Neural cell (in vitro differentiated cells): ENCODE data around the gene INTS11. TPM values are rescaled to one million over a fixed set of nuclear protein-coding genes. Genes with fewer than 3 reads are reported as not detected.
A peak's percentile ranks its signal among the peaks of the same experiment; 100 is the strongest.

Source experiments
- H2AFZ ChIP-seq: fragments of 200-600, 300-800 bp; sonication (generic), shearing (Covaris generic); 2 replicates; pipeline ENCODE4 v1.6.0; 2014; ENCODE audit warnings: low read depth, mild to moderate bottlenecking, antibody characterized with exemption, low read length, moderate library complexity
- H3F3A ChIP-seq: fragments of 200-600 bp; shearing (Covaris generic); 2 replicates; pipeline ENCODE4 v1.6.1; 2016; ENCODE audit warnings: mild to moderate bottlenecking, moderate library complexity, mixed read lengths, antibody characterized with exemption, low read length; ENCODE audit not compliant: insufficient read depth, poor library complexity, severe bottlenecking
- H3K27ac ChIP-seq: fragments of 200-600, 300-800 bp; sonication (generic), shearing (Covaris generic); 2 replicates; pipeline ENCODE4 v1.5.1; 2014; ENCODE audit warnings: mild to moderate bottlenecking, low read length, moderate library complexity
- H3K27me3 ChIP-seq: fragments of 300-800, 200-600 bp; sonication (generic), shearing (Covaris generic); 2 replicates; pipeline ENCODE4 v1.6.0; 2014; ENCODE audit warnings: mild to moderate bottlenecking, low read depth, low read length, moderate library complexity; ENCODE audit not compliant: insufficient read depth
- H3K36me3 ChIP-seq: fragments of 300-800, 200-600 bp; sonication (generic), shearing (Covaris generic); 2 replicates; pipeline ENCODE4 v1.5.1; 2014; ENCODE audit warnings: mild to moderate bottlenecking, antibody characterized with exemption, low read length, moderate library complexity; ENCODE audit not compliant: insufficient read depth
- H3K4me2 ChIP-seq: fragments of 300-800, 200-600 bp; sonication (generic), shearing (Covaris generic); 2 replicates; pipeline ENCODE4 v1.6.0; 2014; ENCODE audit warnings: mild to moderate bottlenecking, low read length
- H3K4me3 ChIP-seq: fragments of 300-800, 200-600 bp; sonication (generic), shearing (Covaris generic); 2 replicates; pipeline ENCODE4 v1.5.1; 2014; ENCODE audit warnings: mild to moderate bottlenecking, low read length, moderate library complexity
- H3K79me2 ChIP-seq: fragments of 200-600 bp; shearing (Covaris generic); replicated peaks from 2 replicates; pipeline ENCODE4 v1.6.0; 2014; ENCODE audit warnings: mild to moderate bottlenecking, low read length, moderate library complexity; ENCODE audit not compliant: insufficient read depth
- H3K9ac ChIP-seq: fragments of 300-800, 200-600 bp; sonication (generic), shearing (Covaris generic); 2 replicates; pipeline ENCODE4 v1.6.1; 2016; ENCODE audit warnings: mild to moderate bottlenecking, low read length, mixed read lengths
- H3K9me2 ChIP-seq: fragments of 200-600 bp; shearing (Covaris generic); 2 replicates; pipeline ENCODE4 v1.6.1; 2016; ENCODE audit warnings: mild to moderate bottlenecking, low read length, mixed read lengths; ENCODE audit not compliant: insufficient read depth
- H3K9me3 ChIP-seq: fragments of 200-600, 300-800 bp; sonication (generic), shearing (Covaris generic); 2 replicates; pipeline ENCODE4 v1.6.1; 2016; ENCODE audit warnings: mild to moderate bottlenecking, mixed run types, low read length, moderate library complexity, mixed read lengths
- H4K20me1 ChIP-seq: fragments of 200-600 bp; shearing (Covaris generic); 2 replicates; pipeline ENCODE4 v1.6.1; 2016; ENCODE audit warnings: mild to moderate bottlenecking, mixed run types; ENCODE audit not compliant: insufficient read depth
- CTCF ChIP-seq: fragments of 450-650 bp; IDR thresholded peaks from 2 replicates; pipeline ENCODE4 v1.5.1; 2014; ENCODE audit warnings: antibody characterized with exemption, mild to moderate bottlenecking, moderate library complexity; ENCODE audit not compliant: poor library complexity, severe bottlenecking
- EP300 ChIP-seq: fragments of 450-650 bp; conservative IDR thresholded peaks from 2 replicates; pipeline ENCODE4 v1.6.1; 2014; ENCODE audit warnings: antibody characterized with exemption, mild to moderate bottlenecking, moderate library complexity; ENCODE audit not compliant: poor library complexity, severe bottlenecking
- EZH2 ChIP-seq: fragments of 200-600, 300-800 bp; shearing (Covaris generic), sonication (generic); IDR thresholded peaks from 2 replicates; pipeline ENCODE4 v1.6.1; 2014; ENCODE audit warnings: antibody characterized with exemption, low read length, borderline replicate concordance, mild to moderate bottlenecking; ENCODE audit not compliant: insufficient read depth, poor library complexity, severe bottlenecking
- MXI1 ChIP-seq: fragments of 450-650 bp; conservative IDR thresholded peaks from 2 replicates; pipeline ENCODE4 v1.6.1; 2014; ENCODE audit warnings: antibody characterized with exemption, mild to moderate bottlenecking; ENCODE audit not compliant: poor library complexity, severe bottlenecking
- POLR2AphosphoS5 ChIP-seq: IDR thresholded peaks from 2 replicates; pipeline ENCODE4 v1.6.1; 2012
- RAD21 ChIP-seq: fragments of 450-650 bp; conservative IDR thresholded peaks from 2 replicates; pipeline ENCODE4 v1.6.1; 2014; ENCODE audit warnings: antibody characterized with exemption, mild to moderate bottlenecking, moderate library complexity
- REST ChIP-seq: IDR thresholded peaks from 2 replicates; pipeline ENCODE4 v1.6.1; 2012; ENCODE audit warnings: borderline replicate concordance
- SMC3 ChIP-seq: fragments of 450-650 bp; conservative IDR thresholded peaks from 2 replicates; pipeline ENCODE4 v1.6.1; 2014; ENCODE audit warnings: antibody characterized with exemption, mild to moderate bottlenecking, moderate library complexity; ENCODE audit not compliant: poor library complexity
- TAF1 ChIP-seq: IDR thresholded peaks from 2 replicates; pipeline ENCODE4 v1.6.1; 2012; ENCODE audit warnings: low read depth
- polyA minus RNA-seq: library from RNA; depleted of rRNA, polyadenylated mRNA; stranded (reverse); fragments of >200 nt; gene quantifications from 2 replicates; pipeline ENCODE4 v1.2.3, GENCODE V29; 2014
- polyA plus RNA-seq: library from polyadenylated mRNA; depleted of rRNA; stranded (reverse); fragments of >200 nt; gene quantifications from 2 replicates; pipeline ENCODE4 v1.2.3, GENCODE V29; 2014

The INTS11 gene
- 131 and 132 TPM in 2 replicates for polyA plus RNA-seq
- polyA minus RNA-seq = 48.9 and 50.2 TPM in 2 replicates

DNA sequence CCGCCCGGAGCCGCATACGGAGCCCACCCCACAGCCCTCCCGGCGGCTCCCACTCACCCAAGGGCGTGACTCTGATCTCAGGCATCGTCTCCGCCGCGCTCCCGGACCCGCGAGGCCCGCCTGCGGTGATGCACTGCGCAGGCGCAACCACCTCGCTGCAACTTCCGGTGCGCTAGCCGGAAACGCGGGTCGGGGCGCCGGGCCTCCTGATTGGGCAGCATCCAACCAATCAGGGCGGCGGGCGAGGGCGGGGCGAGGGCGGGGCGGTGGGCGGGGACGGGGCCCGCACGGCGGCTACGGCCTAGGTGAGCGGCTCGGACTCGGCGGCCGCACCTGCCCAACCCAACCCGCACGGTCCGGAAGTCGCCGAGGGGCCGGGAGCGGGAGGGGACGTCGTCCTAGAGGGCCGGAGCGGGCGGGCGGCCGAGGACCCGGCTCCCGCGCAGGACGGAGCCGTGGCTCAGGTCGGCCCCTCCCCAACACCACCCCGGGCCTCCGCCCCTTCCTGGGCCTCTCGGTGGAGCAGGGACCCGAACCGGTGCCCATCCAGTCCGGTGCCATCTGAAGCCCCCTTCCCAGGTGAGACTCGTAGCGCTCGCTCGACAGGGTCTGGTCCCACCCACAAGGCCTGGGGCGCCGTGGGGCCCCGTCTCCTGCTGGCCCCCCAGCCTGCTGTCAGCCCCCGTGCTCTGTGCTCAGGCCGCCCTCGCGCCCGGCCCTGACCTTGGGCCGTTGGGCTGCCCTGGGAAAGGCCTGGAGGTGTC, at the start of gene INTS11, which contains the start of gene CPTP:
INTS11 (minus strand) TSS at position 137 of the 764 bp plus-strand sequence; CDS start at position 85, 52 bp downstream.
CPTP (plus strand) TSS at position 279 of the 764 bp plus-strand sequence. CDS start 2,109 bp downstream, outside the sequence.
- peak within 1 kb of the TSS; percentile 93 for H3K9ac ChIP-seq
- peaks cover 16% of the 10 kb centered on the region for H4K20me1 ChIP-seq
- H3K36me3 ChIP-seq = no peaks in the 10 kb centered on the region
- H3K9me2 ChIP-seq = no peaks in the 10 kb centered on the region
- H3K9me3 ChIP-seq = no peaks in the 10 kb centered on the region
- no peaks in the 10 kb centered on the region for H3K27me3 ChIP-seq
- TF ChIP-seq MXI1 = peak; percentile 80
- peak; percentile 95 for TF ChIP-seq POLR2AphosphoS5
- TF ChIP-seq REST = peak; percentile 67
- TF ChIP-seq TAF1 = peak; percentile 57
- TF ChIP-seq SMC3 = no peak
- peak; percentile 16 for TF ChIP-seq RAD21
- TF ChIP-seq CTCF = no peak
- TF ChIP-seq EP300 = no peak
- no peak for TF ChIP-seq EZH2
- peak within 1 kb of the TSS; percentile 40 for H2AFZ ChIP-seq
- no peaks in the 10 kb centered on the region for H3F3A ChIP-seq
- H3K79me2 ChIP-seq = peaks cover 34% of the 10 kb centered on the region
- peak within 1 kb of the TSS; percentile 99 for H3K4me3 ChIP-seq
- peak within 1 kb of the TSS; percentile 59 for H3K27ac ChIP-seq
- H3K4me2 ChIP-seq = peak within 1 kb of the TSS; percentile 73

GRCh38 chr1:1373815-1374588, 49.5 kb upstream of the INTS11 start:
- peak overlapping the region; percentile 91 for H3K9ac ChIP-seq
- H3K27ac ChIP-seq = no peak overlapping the region
- no peaks in the 10 kb centered on the region for H3K9me2 ChIP-seq
- H3K4me2 ChIP-seq = peak overlapping the region; percentile 39
- H3F3A ChIP-seq = no peaks in the 10 kb centered on the region
- no peaks in the 10 kb centered on the region for H3K79me2 ChIP-seq
- no peaks in the 10 kb centered on the region for H3K27me3 ChIP-seq
- no peak for TF ChIP-seq RAD21
- no peak for TF ChIP-seq SMC3
- no peak for TF ChIP-seq EP300
- no peak for TF ChIP-seq REST
- no peak for TF ChIP-seq TAF1
- no peak for TF ChIP-seq POLR2AphosphoS5
- no peak for TF ChIP-seq MXI1
- TF ChIP-seq CTCF = no peak
- TF ChIP-seq EZH2 = no peak
- no peaks in the 10 kb centered on the region for H4K20me1 ChIP-seq
- no peak overlapping the region for H2AFZ ChIP-seq
- peak overlapping the region; percentile 98 for H3K4me3 ChIP-seq
- H3K9me3 ChIP-seq = no peaks in the 10 kb centered on the region
- H3K36me3 ChIP-seq = no peaks in the 10 kb centered on the region
